Measurements from ENCODE around the gene LINC00237. TPM values are rescaled to one million over a fixed set of nuclear protein-coding genes. Genes with fewer than 3 reads are reported as not detected.
A peak's percentile ranks its signal among the peaks of the same experiment; 100 is the strongest.

LINC00237 gene
- total and polyA plus RNA-seq, 9 of the 15 experiments (the other 6 are each of a cell fraction or from before 2014, with no cell fraction given), result not detected

DNA sequence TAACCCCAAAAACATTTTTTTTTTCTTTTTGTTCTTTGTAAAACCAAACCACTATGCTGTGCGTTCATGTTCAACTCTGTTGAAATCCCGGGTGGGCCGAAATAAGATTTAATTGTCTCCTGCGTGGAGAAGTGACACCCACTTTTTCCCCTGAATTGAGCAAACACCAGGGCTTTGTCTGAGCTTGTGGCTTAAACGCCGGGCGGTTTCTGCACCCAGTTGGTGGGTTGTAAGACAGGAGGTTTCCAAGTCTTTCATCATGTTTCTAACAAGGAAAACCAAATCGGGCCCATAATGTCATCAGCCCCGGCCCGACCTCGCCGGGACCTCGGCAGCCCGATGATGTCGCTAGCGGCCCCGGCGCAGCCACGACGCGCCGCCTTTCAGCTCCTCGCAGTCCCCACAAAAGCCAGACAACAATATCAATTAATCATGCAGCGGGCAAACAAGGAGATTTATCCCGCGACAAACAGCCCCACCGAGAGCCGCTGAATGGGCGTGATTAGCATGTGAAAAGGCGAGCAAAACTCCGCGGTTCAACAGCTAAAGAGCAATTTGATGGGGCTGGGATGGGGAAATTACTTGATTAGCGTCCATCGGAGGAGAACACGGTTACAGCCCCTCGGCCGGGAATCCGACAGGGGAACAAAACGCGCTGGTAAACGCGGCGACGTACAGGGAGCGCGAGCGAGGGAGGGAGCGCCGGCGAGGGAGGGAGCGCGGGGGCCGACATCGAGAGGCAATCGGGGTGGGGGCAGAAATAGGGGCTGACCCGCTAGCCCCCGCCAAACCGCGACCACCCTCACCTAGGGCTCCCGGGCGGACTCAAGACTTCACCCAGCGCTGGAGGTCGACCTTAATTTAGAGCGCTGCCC, 5.3 kb downstream of the LINC00237 start (continued):
- TF ChIP-seq, protein P1, sequence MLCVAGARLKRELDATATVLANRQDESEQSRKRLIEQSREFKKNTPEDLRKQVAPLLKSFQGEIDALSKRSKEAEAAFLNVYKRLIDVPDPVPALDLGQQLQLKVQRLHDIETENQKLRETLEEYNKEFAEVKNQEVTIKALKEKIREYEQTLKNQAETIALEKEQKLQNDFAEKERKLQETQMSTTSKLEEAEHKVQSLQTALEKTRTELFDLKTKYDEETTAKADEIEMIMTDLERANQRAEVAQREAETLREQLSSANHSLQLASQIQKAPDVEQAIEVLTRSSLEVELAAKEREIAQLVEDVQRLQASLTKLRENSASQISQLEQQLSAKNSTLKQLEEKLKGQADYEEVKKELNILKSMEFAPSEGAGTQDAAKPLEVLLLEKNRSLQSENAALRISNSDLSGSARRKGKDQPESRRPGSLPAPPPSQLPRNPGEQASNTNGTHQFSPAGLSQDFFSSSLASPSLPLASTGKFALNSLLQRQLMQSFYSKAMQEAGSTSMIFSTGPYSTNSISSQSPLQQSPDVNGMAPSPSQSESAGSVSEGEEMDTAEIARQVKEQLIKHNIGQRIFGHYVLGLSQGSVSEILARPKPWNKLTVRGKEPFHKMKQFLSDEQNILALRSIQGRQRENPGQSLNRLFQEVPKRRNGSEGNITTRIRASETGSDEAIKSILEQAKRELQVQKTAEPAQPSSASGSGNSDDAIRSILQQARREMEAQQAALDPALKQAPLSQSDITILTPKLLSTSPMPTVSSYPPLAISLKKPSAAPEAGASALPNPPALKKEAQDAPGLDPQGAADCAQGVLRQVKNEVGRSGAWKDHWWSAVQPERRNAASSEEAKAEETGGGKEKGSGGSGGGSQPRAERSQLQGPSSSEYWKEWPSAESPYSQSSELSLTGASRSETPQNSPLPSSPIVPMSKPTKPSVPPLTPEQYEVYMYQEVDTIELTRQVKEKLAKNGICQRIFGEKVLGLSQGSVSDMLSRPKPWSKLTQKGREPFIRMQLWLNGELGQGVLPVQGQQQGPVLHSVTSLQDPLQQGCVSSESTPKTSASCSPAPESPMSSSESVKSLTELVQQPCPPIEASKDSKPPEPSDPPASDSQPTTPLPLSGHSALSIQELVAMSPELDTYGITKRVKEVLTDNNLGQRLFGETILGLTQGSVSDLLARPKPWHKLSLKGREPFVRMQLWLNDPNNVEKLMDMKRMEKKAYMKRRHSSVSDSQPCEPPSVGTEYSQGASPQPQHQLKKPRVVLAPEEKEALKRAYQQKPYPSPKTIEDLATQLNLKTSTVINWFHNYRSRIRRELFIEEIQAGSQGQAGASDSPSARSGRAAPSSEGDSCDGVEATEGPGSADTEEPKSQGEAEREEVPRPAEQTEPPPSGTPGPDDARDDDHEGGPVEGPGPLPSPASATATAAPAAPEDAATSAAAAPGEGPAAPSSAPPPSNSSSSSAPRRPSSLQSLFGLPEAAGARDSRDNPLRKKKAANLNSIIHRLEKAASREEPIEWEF (CRISPR knock-in tag; IDR thresholded peaks at IDR 0.05), result no peak
- TF ChIP-seq NR2C2 (CRISPR knock-in tag; IDR thresholded peaks at IDR 0.05) (no peak), NR2C2 (tag; IDR thresholded peaks at IDR 0.05) (peak; percentile 28; the same call in 1 of the 2 replicates), POLR3G (IDR thresholded peaks at IDR 0.05; ENCODE audit: extremely low read depth, insufficient read length, insufficient replicate concordance) (no peak), ZBTB7A (IDR thresholded peaks at IDR 0.05; ENCODE audit: borderline replicate concordance, control insufficient read depth, low read depth, low read length) (no peak), L3MBTL2 (IDR thresholded peaks at IDR 0.05) (peak; percentile 30), POLR2G (IDR thresholded peaks at IDR 0.05; ENCODE audit: low read depth, low read length) (peak; percentile 24)
- TF ChIP-seq, protein P2, sequence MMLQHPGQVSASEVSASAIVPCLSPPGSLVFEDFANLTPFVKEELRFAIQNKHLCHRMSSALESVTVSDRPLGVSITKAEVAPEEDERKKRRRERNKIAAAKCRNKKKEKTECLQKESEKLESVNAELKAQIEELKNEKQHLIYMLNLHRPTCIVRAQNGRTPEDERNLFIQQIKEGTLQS (IDR thresholded peaks at IDR 0.05), result peak; percentile 63
- TF ChIP-seq, protein P2 (CRISPR knock-in tag; conservative IDR thresholded peaks at IDR 0.05), result no peak
